ENCODE results near the gene ACSL5. TPM values are rescaled to one million over a fixed set of nuclear protein-coding genes. Genes with fewer than 3 reads are reported as not detected.
"Not testable (repeated sequence)": the region's sequence is repeated elsewhere in the genome, so short reads cannot be mapped to it uniquely, and the experiment has no call there.

Gene ACSL5
- polyA plus RNA-seq, 3 donors = 3.7 to 5.1 (median 5.1) TPM

- DNase-seq (ENCODE audit: low read depth in 3 of 3, low spot score in 2 of 3) = no peak
Measured at GRCh38 chr10:112456533-112456932, 82.6 kb downstream of the ACSL5 start.

- no peak for DNase-seq (ENCODE audit: low read depth in 3 of 3, low spot score in 2 of 3)
Measured at GRCh38 chr10:112460366-112460765, 86.5 kb downstream of the ACSL5 start.

- no peak for DNase-seq (ENCODE audit: low read depth in 3 of 3, low spot score in 2 of 3)
Measured at GRCh38 chr10:112461029-112461887, 87.3 kb downstream of the ACSL5 start.

GRCh38 chr10:112464074-112464473, 90.2 kb downstream of the ACSL5 start:
- DNase-seq (ENCODE audit: low read depth in 3 of 3, low spot score in 2 of 3) = not testable (repeated sequence)

- DNase-seq (ENCODE audit: low read depth in 3 of 3, low spot score in 2 of 3) = no peak
Measured at GRCh38 chr10:112465299-112465883, 91.5 kb downstream of the ACSL5 start.

- no peak for DNase-seq (ENCODE audit: low read depth in 3 of 3, low spot score in 2 of 3)
Measured at GRCh38 chr10:112466802-112467201, 92.9 kb downstream of the ACSL5 start.

- DNase-seq (ENCODE audit: low read depth in 3 of 3, low spot score in 2 of 3) = no peak
Measured at GRCh38 chr10:112467541-112468075, 93.7 kb downstream of the ACSL5 start.

GRCh38 chr10:112471878-112472487, 98.1 kb downstream of the ACSL5 start:
- DNase-seq (ENCODE audit: low read depth in 3 of 3, low spot score in 2 of 3) = no peak

GRCh38 chr10:112475575-112476218, 101.8 kb downstream of the ACSL5 start:
- DNase-seq (ENCODE audit: low read depth in 3 of 3, low spot score in 2 of 3) = no peak

Other genes starting within 250 kb of the ACSL5 start
- 10 to 100 TPM; 18.2 to 18.9 (median 18.2) TPM for gene GPAM, start 190.4 kb upstream of the ACSL5 start, polyA plus RNA-seq (ENCODE audit: insufficient read length in 3 of 3)
- not detected for gene TECTB, start 90.7 kb upstream of the ACSL5 start, polyA plus RNA-seq (ENCODE audit: insufficient read length in 3 of 3)
- 10 to 100 TPM; 65.7 to 69.0 (median 66.4) TPM for gene ZDHHC6, start 72.8 kb downstream of the ACSL5 start, polyA plus RNA-seq (ENCODE audit: insufficient read length in 3 of 3)
- 10 to 100 TPM; 22.3 to 24.8 (median 23.8) TPM for gene VTI1A, start 73.1 kb downstream of the ACSL5 start, polyA plus RNA-seq (ENCODE audit: insufficient read length in 3 of 3)

Measured in right renal cortex interstitium (tissue), 3 donors.